Body of pancreas (tissue), 4 donors: ENCODE results near the gene CADM2.

ENCODE experiments used
- POLR2A ChIP-seq, 3 donors: fragments of 450-650 bp; IDR thresholded peaks; one replicate each; pipeline ENCODE4 v1.6.1; 2016; ENCODE audit warnings: antibody characterized with exemption in 3 of 3, mild to moderate bottlenecking in 2 of 3
- TF ChIP-seq, protein P1 (sequence below), 7 experiments: fragments of 450-650 bp in 4 of 7; fragments of 200-600 bp in 3 of 7; sonication (generic) in 3 of 7; IDR thresholded peaks; one replicate each; pipeline ENCODE4 v1.5.1; 2016 to 2019; ENCODE audit warnings: antibody characterized with exemption in 7 of 7

DNA sequence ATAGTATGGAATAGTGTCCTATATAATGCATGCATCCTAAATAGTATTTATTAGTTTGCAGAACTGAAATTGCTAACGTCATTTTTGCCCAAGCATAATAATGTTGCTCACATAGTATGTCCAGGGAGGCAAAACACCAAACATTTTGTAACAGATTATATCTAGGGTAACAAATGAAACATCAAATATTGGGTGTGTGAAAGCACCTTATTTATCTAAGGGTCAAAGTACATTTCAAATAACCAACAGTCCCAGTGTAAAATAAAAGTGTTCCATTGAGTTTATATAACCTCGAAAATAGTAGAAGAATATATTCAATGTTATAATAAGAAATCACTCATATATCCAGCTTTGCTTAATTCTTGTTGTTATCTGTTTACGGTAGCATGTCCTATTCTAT, 363.1 kb downstream of the CADM2 start:
- TF ChIP-seq, protein P1, sequence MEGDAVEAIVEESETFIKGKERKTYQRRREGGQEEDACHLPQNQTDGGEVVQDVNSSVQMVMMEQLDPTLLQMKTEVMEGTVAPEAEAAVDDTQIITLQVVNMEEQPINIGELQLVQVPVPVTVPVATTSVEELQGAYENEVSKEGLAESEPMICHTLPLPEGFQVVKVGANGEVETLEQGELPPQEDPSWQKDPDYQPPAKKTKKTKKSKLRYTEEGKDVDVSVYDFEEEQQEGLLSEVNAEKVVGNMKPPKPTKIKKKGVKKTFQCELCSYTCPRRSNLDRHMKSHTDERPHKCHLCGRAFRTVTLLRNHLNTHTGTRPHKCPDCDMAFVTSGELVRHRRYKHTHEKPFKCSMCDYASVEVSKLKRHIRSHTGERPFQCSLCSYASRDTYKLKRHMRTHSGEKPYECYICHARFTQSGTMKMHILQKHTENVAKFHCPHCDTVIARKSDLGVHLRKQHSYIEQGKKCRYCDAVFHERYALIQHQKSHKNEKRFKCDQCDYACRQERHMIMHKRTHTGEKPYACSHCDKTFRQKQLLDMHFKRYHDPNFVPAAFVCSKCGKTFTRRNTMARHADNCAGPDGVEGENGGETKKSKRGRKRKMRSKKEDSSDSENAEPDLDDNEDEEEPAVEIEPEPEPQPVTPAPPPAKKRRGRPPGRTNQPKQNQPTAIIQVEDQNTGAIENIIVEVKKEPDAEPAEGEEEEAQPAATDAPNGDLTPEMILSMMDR (IDR thresholded peaks at IDR 0.05): no peak
- TF ChIP-seq POLR2A (IDR thresholded peaks at IDR 0.05): no peak
